Activated effector memory CD4-positive, alpha-beta T cell treated with anti-CD3 and anti-CD28 coated beads, Interleukin-2, amount 50 U/mL, for 16 hours (primary cell): ENCODE data around the gene TCEAL1.
"Not testable (repeated sequence)": the region's sequence is repeated elsewhere in the genome, so short reads cannot be mapped to it uniquely, and the experiment has no call there.

Experiments used
- DNase-seq: peaks from one replicate; pipeline ENCODE4 v3.0.0-alpha.2; 2020

The TCEAL1 gene

DNA sequence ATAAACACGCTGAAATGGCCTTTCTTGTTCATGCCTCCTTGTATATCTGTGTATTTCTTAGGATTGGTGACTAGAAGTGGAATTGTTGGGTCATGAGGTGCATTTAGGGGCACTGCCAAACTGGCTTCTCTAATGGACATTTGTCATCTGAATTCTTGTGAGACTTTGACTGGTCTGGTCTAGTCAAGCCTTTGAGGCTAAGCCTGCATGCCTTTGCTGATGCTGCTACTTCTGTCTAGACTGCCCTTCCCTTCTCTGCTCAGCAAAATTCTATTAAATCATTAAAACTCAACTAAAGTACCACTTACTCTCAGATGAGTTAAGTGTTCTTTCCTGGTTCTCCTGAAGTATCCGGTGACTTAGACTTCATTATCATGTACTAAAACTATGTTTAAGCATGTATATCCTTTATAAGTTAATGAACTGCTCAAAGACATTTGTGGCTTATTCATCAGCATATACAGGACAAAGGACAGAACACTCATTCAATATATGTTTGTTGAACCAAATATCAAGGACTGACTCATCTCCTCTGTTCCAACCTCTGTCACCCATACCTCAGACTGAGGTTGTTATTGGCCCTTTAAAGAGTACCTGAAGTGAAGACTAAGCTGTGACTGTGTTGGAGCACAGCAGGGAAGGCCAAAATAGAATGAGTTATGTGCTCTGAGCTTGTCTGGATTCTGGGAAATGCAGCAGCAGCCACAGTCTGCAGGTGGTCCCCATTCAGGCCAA, 9.0 kb downstream of the TCEAL1 start:
- no peak for DNase-seq

GRCh38 chrX:103638479-103639346, 9.9 kb downstream of the TCEAL1 start:
- DNase-seq, result not testable (repeated sequence)

DNA sequence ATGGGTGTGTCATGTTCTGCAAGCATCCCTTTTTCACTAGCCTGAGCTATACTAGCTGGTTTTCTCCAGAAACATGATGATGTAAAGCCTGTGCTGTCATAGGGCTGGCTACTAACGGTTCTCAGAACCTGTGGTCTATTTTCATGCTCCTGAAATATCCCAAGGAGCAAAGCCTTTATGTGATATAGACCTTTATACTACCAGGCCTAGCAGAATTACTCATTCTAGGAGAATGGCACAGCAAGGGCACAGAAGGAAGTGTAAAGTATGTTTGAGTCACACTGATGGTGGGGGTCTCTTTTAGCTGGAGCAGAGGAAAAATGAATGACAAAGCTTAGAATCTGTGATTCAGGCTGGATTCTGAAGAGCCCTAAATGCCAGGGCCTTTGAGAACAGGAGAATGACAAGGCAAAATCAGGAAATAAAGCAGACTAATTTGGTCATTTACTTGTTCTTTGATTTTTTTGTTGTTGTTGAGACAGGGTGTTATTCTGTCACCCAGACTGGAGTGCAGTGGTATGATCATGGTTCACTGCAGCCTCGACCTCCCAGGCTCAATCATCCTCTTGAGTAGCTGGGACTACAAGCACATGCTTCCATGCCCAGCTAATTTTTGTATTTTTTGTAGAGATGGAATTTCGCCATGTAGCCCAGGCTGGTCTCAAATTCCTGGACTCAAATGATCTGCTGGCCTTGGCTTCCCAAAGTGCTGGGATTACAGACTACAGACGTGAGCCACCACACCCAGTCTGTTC, 11.8 kb downstream of the TCEAL1 start:
- no peak for DNase-seq

- no peak for DNase-seq
These were observed 15.3 kb downstream of the TCEAL1 start for GRCh38 chrX:103644125-103644524.

DNA sequence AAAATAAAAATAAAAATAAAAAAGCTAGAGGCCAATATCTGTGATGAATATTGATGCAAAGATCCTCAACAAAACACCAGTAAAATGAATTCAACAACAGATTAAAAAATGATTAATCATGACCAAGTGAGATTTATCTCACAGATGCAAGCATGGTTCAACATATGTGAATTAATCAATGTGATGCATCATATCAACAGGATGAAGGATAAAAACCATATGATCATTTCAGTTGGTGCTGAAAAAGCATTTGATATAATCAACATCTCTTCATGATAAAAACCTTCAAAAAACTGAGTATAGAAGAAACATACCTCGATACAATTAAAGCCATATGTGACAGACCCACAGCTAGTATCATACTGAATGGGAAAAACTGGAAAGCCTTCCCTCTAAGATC, 18.9 kb downstream of the TCEAL1 start:
- DNase-seq, result no peak

GRCh38 chrX:103651151-103651773, 22.5 kb downstream of the TCEAL1 start:
- DNase-seq, result no peak

DNA sequence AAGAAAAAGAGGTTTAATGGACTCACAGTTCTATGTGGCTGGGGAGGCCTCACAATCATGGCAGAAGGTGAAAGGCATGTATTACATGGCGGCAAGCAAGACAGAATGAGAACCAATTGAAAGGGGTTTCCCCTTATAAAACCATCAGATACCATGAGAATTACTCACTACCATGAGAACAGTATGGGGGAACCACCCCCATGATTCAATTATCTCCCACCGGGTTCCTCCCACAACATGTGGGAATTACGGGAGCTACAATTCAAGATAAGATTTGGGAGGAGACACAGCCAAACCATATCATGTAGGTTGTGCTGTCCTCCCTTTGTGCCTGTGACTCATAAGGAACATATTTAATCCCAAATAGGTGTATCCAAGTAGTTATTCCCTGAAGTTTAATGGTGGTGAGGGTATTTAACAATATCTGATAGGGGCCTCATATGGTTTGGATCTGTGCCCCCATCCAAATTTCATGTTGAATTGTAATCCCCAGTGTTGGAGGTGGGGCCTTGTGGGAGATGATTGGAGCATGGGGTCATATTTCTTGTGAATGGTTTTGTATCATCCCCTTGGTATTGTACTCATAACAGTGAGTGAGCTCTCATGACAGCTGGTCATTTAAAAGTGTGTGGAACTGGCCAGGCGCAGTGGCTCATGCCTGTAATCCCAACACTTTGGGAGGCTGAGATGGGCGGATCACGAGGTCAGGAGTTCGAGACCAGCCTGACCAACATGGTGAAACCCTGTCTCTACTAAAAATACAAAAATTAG, 26.6 kb downstream of the TCEAL1 start:
- DNase-seq, result not testable (repeated sequence)

GRCh38 chrX:103656617-103657016, 27.8 kb downstream of the TCEAL1 start:
- DNase-seq, result no peak

DNA sequence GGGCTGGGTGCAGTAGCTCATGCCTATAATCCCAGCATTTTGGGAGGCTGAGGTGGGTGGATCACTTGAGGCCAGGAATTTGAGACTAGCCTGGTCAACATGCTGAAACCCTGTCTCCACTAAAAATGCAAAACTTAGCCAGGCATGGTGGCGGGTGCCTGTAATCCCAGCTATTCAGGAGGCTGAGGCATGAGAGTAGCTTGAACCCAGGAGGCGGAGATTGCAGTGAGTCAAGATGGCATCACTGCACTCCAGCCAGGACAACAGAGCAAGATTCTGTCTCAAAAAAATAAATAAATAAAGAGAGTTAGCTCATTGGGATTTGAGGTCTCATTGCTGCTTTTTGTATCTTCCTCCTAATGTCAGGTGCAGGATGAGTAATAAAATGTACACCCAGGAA, 28.3 kb downstream of the TCEAL1 start:
- DNase-seq, result not testable (repeated sequence)

GRCh38 chrX:103658681-103659433, 30.1 kb downstream of the TCEAL1 start:
- no peak for DNase-seq

- DNase-seq, result not testable (repeated sequence)
These were observed 30.7 kb downstream of the TCEAL1 start for GRCh38 chrX:103659460-103659859.

GRCh38 chrX:103663981-103664762, 35.4 kb downstream of the TCEAL1 start:
- no peak for DNase-seq

- no peak for DNase-seq
These were observed 37.7 kb downstream of the TCEAL1 start for GRCh38 chrX:103666202-103667107.

GRCh38 chrX:103669745-103670144, 41.0 kb downstream of the TCEAL1 start:
- DNase-seq, result no peak

- DNase-seq, result no peak
These were observed 46.0 kb downstream of the TCEAL1 start for GRCh38 chrX:103674531-103675454.

DNA sequence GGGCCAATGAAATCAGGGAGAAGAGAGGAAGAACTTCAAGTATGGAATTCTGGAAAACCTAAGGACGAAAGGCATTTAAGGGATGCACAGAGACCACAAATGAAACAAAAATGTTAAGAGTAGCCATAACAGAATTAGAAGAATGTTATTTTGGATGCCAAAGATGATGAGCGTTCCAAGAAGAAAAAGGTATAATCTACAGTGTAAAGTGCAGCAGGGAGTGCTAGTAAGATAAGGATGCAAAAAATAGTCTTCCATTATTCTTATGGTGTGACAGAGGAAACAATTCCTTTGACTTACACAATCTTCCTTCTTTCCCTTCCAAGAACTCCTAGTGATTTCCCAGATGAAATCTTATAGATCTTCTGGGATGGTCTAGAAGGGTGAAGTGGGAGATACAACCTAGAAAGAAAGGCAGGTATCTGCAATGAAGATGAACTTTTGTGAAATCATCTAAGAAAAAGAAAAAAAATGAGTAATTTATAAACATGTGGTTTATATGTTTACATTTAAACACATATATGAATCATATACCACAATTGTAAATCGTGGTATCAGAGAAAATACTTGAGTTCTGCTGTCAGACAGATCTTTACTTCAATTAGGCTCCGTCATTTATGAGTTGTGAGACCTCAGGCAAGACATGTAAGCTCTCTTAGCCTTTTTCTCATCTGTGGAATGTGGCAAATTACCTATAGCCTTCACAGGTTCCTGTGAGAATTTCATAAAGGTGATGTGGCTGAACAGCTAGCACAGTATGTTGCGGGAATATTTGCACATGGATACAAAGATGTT, 49.6 kb downstream of the TCEAL1 start:
- DNase-seq, result no peak
